Upper lobe of left lung (tissue), 4 donors: Measurements from ENCODE around the gene NXNL2.

ENCODE experiments used
- CTCF ChIP-seq, 6 experiments: fragments of 450-650 bp in 4 of 6; fragments of 200-600 bp in 2 of 6; sonication (generic) in 2 of 6; IDR thresholded peaks; one replicate each; pipeline ENCODE4 v1.5.1; 2016 to 2019; ENCODE audit warnings: antibody characterized with exemption in 6 of 6
- EP300 ChIP-seq, 4 donors: sonication (generic); formaldehyde crosslinking; IDR thresholded peaks; one replicate each; pipeline ENCODE4 v1.5.1; 2017; ENCODE audit warnings: antibody characterized with exemption in 4 of 4, control low read depth in 2 of 4
- POLR2A ChIP-seq, 4 donors: fragments of 450-650 bp; IDR thresholded peaks; one replicate each; pipeline ENCODE4 v1.5.1; 2016 to 2017; ENCODE audit warnings: antibody characterized with exemption in 4 of 4, mild to moderate bottlenecking in 2 of 4
- POLR2AphosphoS5 ChIP-seq, 2 donors: sonication (generic); formaldehyde crosslinking; IDR thresholded peaks; one replicate each; pipeline ENCODE4 v1.5.1; 2017; ENCODE audit warnings: antibody characterized with exemption in 2 of 2

GRCh38 chr9:88585426-88585825 lies 50.4 kb downstream of the NXNL2 start:
- TF ChIP-seq CTCF (IDR thresholded peaks at IDR 0.05) (no peak), POLR2A (IDR thresholded peaks at IDR 0.05) (no peak), EP300 (IDR thresholded peaks at IDR 0.05) (no peak), POLR2AphosphoS5 (IDR thresholded peaks at IDR 0.05) (no peak)
